NCI-H2081 (cell line): Measurements from ENCODE around the gene CACTIN.
"Not testable (repeated sequence)": the region's sequence is repeated elsewhere in the genome, so short reads cannot be mapped to it uniquely, and the experiment has no call there.

Experiments used
- DNase-seq, 2 experiments: peaks; one replicate each; lab custom pipeline; 2025; lab: John Stamatoyannopoulos, UW

Gene CACTIN

DNA sequence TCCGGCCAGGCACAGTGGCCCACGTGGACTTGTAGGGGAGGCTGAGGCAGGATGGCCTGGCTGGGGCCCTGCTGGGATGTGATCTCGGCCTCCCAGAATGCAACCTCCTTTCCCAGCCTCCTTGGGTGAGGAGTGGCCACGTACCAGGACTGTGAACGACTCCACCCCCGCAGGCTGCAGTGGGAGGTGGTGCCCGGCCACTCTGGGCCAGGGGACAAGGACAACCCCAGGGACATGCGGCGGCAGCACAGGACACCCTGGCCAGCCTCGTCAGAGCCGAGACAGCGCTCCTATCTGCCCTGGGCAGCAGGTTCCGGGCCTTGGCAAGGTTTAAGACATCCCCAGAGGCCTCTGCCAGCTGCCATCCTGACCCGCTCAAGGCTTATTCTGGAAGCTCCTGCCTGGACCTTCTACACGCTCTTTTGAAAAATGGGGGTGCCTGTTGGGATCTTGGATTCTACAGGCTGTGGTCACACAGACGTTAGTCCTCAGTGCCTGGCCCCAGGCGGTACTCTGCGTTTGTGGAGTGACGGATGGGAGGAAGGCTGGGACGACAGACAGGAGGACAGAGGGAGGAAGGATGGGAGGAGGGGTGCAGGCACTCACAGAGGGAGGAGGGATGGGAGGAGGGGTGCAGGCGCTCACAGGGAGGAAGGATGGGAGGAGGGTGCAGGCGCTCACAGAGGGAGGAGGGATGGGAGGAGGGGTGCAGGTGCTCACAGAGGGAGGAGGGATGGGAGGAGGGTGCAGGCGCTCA, 19.9 kb upstream of the CACTIN start:
- DNase-seq, result no peak

DNA sequence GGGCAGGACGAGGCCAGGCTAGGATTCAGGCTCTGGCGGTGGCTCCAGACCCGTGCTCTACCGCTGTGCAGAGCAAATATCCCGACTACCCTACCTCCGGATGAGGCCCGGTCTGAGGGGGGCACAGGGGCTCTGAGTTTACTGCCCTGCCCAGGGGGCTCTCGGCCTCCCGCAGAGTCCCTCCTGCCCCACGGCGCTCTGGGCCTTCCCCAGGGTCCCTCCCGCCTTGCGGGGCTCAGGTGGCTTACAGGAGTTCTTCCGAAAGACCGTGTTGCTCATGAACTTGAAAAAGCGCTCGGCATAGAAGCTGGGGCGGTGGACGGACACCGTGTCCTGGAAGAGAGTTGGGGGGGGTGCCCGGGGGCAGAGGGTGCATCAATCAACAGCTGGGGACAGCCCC, 19.1 kb upstream of the CACTIN start:
- no peak for DNase-seq

DNA sequence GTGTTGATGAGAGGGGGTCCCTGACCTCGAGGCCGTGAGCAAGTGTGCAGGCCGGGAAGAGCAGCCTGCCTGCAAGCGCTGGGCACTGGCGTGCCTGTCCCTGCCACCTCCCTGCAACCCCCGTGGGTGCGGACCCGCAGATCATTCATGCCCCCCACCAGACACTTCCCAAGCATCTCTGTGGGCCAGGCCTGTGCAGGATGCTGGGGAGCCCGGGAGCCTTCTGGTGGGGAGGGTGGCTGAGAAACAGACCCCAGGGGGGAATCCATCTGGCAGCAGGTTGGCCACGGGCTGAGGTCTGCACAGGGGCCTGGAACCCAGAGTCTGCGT, 18.4 kb upstream of the CACTIN start:
- DNase-seq, result no peak

DNA sequence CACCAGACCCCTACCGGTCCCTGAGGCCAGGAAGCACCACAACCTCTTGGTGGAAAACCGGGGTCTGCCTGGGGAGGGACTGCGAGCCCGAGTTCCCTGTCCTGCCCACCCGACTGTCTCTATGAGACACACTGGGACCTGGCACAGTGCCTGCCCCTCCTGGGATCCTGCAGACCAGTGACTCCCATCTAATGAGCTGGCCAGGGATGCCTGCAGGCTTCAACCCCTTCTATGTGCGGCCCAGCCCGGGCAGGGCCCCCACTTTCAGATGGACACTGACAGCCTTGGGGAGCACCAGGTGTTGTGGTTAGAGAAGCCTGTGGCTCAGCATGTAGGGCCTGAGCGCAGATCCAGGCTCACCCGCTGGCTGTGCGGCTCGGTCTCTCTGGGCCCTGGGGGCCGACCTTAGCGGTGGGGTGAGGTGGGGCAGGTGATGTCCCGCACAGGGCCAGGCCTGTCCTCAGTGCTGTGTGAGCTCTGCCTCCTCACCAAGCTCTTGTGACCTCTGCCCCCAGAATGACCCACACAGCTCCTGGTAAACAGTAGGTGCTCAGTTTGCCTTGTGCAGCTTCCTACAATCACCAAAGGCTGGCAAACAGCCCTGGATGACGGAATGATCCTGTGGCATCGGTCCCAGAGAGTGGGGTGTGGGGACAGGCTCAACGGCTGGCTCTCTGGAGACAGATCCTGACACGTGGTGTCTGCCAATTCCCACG, 17.9 kb upstream of the CACTIN start:
- no peak for DNase-seq

DNA sequence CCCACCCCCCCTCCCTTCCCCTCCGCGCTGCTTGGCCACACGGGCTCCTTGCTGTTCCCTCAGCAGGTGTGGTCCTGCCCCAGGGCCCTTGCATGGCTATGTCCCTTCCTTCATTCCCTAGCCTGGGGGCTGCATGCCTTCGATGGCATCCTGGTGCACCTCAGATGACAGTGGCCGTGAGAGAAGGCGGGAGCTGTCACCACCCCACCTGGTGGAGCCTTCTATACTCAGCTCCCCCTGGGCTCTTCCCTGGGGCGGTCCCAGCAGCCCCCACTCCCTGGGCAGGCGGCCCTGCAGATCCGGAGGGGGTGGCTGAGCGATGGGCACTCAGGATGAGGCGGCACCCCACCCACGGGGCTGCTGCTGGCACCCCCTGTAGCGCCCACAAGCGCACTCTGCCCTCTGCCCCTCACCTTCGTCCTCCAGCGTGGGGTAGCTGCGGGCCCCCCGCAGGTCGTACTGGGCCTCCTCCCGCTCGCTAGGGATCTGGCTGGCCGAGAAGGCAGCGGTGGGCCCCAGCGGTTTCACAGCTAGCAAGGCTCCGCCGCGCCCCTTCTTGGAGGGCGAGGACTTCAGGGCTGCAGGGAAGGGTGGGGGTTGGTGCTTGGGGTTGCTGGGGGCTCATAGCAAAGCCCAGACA, 17.2 kb upstream of the CACTIN start:
- no peak for DNase-seq

DNA sequence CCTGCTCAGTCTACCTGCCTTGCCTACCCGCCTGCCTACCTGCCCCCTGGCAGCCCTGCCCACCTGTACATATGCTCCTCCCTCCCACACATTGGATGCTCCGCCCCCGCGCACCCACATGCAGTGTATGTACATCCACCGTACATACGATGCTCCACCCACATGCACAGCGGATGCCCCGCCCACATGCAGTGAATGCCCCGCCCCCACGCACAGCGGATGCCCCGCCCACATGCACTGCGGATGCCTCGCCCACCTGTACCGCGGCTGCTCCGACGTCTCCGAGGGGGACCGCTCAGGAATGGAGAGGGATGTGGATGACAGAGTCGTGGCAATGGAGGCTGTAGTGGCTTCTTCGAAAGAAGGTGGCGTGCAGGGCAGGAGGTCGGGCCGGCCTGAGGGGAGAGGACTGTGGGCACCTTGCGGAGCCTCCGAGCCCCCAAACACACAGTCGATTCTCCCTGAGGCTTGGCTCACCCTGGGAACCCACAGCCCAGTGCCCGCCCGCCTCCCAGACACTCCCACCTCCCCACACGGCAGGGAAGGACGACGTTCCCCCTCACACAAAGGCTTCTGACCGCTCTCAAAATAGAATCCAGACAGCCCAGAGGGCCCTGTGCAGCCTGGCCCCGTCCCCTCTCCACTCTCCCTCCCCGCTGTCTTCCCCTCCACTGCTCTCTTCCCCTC, 16.5 kb upstream of the CACTIN start:
- DNase-seq, result no peak

DNA sequence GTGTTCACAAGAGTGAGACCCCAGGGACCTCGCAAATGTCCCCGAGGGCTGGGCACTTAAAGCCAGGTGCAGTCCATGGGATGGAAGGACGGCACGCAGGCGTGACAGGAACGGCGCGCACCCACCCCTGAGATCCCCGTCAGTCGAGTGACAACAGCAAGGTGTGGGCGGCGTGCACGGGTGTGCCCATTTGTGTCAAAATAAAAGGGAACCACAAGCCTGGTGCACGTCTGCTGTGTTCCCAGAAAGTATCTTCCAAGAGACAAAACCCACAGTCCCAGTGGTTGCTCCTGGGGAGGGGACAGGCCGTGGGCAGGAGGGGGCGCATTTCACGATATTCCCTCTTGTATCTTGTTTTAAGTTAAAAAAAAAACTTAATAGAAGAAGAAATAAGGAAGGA, 15.7 kb upstream of the CACTIN start:
- no peak for DNase-seq

DNA sequence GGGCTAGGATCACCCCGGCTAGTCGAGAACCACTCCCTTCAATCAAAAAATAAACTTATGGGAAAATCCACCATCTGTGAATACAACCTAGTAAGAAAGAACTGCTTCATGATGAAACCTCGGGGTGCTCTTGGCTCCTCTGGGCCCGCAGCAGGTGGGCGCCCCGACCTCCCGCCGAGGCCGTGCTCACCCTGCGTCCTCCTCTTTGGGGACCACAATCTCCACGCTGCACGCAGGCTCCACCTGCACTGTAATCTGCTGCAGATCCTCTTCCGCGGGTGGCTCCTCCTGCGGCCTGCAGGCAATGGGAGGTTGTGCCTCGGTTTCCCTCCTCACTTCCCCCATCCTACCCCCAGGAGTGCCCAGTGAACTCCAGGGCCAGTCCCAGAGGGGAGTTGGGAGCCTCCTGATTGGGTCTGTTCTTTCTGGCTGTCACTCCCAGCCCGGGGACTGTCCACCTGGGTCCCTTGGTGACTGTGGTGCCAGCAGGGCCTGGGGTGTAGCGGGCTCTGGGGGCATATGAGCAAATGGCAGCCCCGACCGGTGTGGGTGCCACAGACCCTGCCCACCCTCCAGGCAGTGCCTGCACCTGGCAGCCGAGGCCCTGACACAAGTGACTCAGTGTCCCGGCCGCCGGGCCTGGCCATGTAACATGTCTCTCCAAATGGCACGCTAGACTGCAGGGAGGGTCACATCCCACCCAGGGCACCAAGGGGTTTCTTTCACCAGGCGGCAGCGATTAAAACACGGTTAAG, 15.1 kb upstream of the CACTIN start:
- no peak for DNase-seq

DNA sequence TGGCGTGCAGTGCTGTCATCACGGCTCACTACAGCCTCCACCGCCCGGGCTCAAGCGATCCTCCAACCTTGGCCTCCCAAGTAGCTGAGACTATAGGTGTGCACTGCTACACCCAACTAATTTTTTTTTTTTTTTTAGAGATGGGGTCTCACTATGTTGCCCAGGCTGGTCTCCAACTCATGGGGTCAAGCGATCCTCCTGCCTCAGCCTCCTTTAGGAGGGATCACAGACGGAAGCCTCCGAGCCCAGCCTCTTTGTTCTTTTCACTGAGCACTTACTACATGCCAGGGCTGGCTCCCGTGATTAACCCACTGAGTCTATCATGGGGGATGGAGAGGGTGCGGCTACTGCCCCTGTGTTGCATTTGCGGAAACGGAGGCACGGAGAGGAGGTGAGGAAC, 12.9 kb upstream of the CACTIN start:
- DNase-seq, result no peak

DNA sequence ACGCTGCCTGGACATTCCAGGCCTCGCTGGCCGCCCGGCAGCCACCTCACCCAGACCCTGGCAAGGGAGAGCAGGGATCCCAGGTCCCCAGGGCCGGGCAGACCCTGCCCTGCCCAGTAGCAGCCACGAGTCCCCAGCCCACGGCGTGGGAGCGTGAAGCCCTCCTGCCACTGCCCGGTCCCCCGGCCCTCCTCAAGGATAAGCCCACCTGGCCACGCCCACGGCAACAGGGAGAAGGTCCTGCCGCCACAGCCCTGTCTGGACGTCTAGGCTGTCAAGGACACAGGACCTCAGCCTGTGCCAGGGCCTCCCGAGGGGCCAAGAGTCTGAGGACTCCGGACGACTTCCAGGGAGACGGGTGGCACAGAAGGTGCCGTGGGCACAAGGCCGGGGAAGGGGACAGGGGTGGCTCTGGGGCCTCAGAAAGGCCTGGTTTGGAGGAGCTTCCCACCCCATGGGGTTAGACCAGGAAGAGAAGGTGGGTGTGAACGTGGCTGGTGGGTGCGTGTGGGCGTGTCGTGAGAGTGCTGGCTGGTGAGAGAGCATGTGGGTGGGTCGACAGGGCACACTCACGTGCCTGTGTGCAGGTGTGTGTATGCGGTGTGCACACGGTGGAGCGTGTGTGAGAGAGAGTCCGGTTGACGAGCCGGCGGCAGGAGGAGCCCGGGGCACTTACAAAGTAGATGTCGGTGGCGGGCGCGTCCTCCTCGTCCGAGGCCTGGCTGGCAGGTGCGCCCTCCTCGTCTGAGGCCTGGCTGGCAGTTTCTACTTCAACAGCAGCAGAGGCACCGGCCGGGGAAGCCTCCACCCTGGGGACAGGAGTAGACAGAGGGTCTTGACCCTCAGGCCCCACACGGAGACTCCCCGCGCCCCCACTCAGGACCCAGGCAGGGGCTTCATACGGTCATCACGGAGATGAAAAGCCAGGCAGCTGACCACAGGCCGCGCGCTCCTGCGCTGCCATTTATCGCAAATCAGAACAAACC, 11.9 kb upstream of the CACTIN start:
- DNase-seq, result no peak

DNA sequence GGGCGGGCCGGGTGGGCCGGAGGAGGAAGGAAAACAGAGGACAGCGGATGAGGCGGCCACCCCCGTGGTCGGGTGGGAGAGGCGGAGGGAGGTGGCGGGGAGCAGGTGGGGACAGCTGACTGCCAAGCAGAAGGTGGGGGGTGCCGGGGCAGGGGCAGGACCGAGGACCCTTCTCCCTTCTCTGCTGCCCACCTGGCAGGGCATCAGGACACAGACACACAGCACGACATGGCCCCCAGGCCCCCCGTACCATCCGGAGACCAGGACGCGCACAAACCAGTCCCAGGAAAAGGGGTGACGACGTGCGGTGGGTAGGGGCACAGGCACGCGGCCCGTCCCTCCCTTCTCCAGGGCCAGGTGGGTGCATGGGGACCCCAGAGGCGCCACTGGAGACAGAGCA, 11.0 kb upstream of the CACTIN start:
- DNase-seq, result no peak

DNA sequence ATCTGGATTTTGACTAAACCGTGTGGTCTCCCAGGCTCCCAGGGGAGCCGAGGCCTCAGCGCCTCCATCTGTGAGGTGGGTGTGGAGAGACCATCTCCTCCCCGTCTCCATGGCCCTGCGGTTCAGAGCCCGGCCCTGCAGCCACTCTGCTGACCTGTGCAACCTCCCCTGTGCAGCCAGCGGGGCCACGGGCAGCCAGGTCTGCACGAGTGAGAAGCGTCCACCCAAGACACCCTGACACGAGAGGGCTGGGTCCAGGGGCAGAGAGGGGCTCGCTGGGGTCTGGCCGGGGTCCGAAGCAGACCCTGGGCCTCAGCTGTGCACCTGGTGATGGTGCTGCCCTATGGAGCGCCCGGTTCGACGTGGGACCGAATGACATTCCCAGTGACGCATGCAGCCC, 10.4 kb upstream of the CACTIN start:
- no peak for DNase-seq

DNA sequence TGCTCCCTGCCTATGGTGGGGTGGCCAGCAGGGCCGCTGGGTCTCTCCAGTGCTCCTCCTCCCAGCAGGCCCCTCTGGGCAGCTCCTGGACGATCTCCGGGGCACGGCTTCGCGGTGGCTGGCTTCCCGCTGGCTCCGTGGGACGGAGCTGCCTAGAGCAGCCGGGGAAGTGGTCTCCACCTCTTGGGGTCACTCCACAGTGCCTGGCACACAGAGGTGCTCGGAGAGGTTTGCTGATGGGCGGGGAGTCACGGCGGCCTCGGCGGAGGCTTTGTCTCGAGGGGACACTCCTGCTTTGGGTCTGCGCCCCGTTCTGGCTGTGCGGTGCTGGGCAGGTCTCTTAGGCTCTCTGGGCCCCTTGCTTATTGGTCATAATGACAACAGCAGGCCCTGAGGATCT, 9.9 kb upstream of the CACTIN start:
- no peak for DNase-seq

DNA sequence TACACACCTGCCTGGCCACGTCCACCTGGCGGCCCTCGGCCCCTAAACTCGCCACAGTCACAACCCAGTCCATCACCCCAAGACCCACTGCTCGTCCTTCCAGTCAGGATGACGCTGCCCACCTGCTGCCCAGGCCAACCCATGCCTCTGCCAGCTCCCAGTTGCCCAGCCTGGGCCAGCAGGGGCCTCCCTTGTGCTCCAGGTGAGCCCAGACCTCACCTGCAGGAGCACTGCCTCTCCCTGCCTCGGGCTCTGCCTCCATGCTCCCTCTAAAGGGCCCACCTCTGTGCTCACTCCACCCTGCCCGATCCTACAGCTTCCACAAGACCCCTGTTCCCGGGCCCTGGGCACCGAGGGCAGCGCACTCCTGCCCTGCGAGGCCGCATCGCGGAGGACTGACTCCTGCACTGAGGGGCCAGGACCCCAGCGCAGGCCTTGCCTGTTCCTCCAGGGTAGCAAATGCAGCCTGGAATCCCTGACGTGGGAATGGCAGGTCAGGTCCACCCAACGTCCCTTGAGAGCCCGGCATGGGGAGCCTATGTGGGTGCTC, 8.0 kb upstream of the CACTIN start:
- no peak for DNase-seq

DNA sequence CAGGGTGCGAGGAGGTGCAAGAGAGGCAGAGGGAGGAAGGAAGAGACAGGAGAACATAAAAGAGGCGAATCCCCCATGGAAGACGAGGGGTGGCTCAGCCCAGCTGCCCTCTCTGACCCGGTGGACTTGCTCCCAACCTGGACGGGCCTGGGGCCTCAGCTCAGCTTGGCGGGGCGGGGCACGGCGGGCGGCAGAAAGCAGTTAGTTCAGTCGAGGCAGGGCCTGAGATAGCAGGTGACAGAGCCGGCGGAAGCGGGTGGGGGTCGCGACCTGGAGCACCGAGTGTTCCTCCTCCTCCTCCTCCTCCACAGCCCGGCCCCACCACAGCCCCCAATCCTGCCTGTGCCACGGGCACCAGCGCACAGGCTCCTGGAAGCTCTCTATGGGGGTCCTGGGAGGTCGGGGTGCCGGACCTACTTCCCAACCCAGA, 7.0 kb upstream of the CACTIN start:
- DNase-seq, result no peak

DNA sequence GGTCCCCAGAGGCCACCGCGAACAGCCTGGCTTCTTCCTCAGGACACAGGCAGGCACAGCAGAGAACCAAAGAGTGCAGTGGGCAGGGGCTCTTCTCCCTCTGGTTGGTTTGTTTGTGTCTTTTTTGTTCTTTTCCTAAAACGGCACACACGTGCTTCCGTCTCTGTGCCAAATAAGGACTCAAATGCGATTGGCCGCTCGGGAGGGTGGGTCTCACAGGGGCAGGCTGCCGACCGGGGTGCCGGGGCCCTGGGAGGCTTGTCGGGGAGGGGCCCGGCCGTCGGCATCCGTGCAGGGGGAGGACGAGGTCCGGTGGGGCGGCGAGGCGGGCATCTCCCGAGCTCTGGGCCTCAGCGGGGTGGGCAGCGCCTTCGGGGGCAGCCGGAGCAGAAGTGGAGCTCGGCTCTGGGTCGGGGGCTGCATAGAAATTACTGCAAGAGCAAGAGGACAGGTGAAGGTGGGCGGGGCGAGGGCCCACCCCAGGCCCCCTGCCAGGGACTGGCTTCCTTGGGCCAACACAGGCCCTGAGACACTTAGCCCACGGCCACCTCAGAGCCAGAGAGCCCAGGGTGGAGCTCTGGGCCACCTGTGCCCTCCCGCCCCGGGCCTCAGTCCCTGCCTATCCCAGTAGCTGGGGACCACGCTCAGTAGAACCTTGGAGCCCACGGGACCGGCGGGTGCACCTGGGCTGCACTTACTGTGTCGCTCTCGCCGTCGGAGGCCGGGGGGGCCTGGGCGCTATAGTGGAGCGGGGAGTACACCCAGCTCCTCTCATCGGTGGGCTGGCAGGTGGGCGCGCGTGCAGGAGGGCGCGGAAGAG, 6.4 kb upstream of the CACTIN start:
- no peak for DNase-seq

DNA sequence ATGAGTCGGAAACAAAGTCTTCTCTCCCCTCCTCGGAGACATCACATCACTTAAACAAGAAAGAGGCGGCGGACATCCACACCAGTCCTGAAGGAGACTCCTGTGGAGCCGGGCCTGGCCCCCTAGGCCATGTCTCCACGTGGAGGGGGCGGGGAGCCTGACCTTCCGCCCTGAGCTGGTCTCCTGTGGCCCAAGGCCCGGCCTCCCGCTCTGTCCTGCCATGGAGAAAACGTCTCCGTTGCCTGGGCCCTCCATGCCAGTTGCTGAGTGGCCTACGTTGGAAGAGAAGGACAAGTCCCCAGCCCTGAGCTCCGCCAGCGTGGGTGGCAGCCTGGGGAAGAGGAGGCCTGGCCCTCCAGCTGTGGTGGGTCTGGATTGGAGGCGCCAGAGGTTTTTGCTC, 5.5 kb upstream of the CACTIN start:
- no peak for DNase-seq

DNA sequence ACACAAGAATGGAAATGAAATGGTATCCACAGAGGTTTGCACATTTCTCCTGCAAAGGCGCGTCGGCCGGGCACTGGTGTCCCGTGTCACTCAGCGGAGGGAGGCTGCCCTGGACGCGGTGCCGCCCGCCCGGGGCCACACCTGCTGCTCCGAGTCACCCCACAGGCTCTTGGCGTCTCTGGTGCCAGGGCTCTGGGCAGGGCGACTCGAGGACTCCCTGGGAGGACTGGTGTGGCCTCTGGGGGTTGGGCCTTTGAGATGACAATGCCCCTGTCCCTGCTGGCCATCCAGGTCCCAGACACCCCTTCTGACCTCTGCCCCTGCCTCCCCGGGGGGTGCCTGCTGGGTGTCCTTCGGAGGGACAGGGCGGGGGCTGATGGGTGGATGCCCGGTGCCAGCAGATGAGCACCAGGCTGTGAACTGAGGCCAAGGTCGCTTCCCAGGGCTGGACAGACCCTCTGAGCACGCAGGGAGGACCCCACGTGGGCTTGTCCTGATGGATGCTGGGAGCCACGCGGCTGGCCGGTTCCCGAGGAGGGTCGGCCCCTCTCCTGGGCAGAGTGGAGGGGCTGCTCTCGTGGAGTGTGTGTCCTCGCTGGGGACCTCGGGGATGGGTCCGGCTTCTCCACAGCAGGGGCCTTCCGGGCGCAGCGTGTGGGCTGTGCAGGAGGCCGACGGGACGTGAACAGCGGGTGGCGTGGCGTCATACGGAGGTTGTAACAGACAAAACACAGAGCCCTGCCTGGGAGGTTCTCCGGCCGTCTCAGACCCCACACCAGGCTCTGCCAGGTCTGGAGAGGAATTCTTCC, 4.7 kb upstream of the CACTIN start:
- no peak for DNase-seq

DNA sequence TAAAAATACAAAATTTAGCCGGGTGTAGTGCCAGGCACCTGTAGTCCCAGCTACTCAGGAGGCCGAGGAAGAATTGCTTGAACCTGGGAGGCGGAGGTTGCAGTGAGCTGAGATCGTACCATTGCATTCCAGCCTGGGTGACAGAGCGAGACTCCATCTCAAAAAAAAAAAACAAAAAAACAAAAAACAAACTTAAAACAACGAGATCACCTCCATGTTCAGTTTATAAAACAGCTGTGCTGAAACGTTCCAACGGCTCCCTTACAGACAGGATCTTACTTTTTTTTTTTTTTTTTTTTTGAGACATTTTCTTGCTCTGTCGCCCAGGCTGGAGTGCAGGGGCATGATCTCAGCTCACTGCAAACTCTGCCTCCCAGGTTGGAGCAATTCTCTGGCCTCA, 2.2 kb upstream of the CACTIN start:
- DNase-seq, result not testable (repeated sequence)
